GM19025 (cell line): ENCODE measurements around the gene MYBPC2.
"Not testable (repeated sequence)": the region's sequence is repeated elsewhere in the genome, so short reads cannot be mapped to it uniquely, and the experiment has no call there.

Experiments used
- ATAC-seq: cut with Tn5 transposase; IDR thresholded peaks from one replicate; pipeline ENCODE4 v1.9.1; 2021; ENCODE audit warnings: mild to moderate bottlenecking, low read depth, moderate library complexity; ENCODE audit not compliant: unreplicated experiment

MYBPC2 gene

DNA sequence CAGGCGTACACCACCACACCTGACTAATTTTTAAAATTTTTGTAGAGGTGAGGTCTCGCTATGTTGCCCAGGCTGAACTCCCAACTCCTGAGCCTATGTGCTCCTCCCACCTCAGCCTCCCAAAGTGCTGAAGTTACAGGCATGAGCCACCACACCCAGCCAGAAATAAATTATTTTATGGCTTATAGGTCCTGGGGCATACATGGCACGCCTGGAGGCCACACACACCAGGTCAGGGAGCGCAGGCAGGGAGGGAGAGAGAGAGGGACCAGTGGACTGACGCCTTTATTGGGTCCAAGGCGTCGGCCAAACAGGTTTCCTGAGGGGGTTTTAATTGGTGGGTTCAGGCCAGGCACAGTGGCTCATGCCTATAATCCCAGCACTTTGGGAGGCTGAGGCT lies 7.1 kb upstream of the MYBPC2 start:
- ATAC-seq = no peak

DNA sequence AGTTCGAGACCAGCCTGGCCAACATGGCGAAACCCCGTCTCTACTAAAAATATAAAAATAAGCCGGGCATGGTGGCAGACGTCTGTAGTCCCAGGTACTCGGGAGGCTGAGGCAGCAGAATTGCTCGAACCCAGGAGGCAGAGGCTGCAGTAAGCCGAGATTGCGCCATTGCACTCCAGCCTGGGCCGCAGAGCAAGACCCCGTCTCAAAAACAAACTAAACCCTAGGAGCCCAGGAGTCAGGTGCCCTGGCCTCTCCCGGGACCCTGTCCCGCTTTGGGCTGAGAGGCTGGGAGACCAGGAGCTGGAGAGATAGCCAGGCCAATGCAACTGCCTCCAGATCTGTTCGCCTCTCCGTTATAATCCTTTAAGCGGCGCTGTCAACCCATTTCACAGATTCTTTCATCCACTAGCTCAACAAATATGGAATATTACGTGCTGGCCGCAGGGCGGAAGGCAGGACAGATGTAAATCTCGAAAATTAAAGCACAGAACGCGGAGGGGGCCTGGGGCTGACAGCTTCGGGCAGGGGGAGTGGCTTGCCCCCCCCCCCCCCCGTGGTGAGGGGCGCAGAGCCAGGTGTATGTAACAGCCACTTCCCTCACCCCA lies 5.3 kb upstream of the MYBPC2 start:
- no peak for ATAC-seq

DNA sequence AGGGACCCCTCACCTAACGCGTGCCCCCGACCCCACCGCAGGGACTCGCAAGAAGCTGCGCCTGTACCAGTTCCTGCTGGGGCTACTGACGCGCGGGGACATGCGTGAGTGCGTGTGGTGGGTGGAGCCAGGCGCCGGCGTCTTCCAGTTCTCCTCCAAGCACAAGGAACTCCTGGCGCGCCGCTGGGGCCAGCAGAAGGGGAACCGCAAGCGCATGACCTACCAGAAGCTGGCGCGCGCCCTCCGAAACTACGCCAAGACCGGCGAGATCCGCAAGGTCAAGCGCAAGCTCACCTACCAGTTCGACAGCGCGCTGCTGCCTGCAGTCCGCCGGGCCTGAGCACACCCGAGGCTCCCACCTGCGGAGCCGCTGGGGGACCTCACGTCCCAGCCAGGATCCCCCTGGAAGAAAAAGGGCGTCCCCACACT lies 4.7 kb upstream of the MYBPC2 start:
- no peak for ATAC-seq

DNA sequence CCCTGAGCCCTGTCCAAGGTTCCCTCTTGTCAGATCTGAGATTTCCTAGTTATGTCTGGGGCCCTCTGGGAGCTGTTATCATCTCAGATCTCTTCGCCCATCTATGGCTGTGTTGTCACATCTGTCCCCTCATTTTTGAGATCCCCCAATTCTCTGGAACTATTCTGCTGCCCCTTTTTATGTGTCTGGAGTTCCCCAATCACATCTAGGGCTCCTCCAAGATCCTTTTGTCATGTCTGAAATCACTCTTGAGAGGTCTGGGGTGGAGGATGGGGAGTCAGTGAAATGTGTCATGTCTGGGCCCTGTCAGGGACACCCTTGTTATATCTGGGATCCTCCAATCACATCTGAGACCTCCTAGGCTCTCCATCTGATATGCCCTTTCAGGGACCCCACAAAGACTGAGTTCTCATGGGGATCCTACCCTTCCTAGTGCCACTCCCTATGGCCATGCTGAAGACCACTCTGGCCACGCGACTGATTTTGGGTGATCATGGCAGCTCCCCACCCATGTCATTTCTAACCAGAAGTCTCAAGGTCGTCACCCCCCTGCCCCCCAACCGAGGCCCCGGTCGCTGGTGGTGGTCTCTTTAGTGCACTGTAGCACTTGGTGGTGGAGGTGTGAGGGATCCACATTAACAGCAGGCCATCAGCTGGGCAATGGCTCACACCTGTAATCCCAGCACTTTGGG lies 3.8 kb upstream of the MYBPC2 start:
- no peak for ATAC-seq

DNA sequence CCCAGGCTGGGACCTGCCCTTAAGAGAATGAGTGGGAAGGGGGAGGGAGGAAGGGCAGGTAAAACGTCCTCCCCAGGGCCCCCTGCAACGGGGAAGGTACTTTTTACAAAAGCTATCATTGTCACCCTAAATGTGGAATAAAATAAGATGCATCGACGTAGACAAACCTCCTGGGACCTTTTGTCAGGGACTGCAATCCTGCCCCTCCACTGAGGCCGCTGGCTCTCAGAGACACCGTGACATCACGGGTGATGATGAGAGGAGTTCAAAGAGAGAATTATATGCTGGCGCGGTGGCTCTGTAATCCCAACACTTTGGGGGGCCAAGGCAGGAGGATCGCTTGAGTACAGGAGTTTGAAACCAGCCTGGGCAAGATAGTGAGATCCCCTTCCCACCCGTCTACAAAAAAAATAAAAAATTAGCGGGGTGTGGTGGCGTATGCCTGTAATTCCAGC lies 1.8 kb upstream of the MYBPC2 start:
- no peak for ATAC-seq

DNA sequence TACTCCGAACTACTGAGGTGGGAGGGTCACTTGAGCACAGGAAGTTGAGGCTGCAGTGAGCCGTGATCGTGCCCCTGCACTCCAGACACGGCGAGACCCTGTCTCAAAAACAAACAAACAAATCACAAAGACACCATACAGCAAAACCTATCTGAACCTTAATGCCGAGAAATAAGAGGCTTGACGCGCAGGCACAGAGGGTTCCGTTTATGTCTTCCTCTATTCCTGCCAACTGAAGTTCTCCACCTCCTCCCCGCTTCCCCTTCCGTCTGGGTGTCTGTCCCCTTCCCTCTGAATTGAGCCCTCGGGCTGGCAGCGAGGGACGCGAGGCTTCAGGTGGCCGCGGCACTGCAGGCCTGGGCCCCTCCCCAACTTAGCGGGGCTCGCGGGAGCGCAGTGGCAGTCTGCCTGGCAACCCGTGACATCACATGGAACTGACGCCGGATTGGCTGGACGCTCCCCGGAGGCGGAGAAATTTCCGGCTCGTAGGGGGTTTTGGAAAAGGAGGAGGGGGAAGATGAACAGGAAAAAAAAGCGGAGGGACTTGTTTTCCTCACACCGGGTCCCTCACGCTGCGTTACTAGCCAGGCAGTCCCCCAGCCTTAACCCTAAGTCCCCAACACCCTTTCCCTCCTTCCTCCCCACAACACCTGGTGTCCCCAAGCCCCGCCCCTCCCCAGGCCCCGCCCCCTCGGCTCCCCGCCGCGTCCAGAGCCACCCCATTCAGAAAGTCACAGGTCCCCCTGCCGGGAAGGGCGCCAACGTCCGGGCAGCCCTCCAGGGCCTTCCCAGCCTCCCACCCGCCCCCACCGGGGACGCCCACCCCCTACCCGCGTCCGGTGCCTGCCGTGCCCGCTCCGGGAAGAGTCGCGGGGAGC lies 1.1 kb upstream of the MYBPC2 start:
- ATAC-seq = peak; percentile 74

DNA sequence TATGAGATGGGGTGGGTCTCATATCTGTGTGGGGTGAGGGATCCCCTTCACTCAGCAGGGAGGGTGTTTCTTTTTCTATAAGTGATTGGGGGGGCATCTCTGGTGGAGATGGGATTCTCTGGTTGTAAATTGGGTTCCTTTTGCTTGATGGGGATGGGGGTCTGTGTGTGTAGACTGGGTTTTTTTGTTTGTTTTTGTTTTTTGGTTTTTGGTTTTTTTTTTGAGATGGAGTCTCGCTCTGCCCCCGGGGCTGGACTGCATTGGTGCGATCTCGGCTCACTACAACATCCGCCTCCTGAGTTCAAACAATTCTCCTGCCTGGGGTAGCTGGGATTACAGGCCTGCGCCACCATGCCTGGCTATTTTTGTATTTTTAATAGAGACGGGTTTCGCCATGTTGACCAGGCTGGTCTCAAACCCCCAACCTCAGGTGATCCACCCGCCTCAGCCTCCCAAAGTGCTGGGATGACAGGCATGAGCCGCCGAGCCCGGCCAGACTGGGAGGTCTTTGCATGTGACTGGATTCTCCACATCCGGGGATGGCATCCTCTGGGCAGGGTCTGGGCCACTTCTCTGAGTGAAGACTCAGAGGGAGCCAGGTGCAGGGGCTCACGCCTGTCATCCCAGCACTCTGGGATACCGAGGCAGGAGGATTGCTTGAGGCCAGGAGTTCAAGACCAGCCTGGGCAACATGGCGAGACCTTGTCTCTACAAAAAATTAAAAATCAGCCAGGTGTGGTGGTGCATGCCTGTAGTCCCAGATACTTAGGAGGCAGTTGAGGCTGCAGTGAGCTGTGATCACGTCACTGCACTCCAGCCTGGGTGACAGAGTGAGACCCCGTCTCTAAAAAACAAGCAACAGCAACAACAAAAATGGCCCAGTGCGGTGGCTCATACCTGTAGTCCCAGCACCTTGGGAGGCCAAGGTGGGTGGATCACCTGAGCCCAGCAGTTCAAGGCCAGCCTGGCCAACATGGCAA lies 799 bp downstream of the MYBPC2 start:
- no peak for ATAC-seq

DNA sequence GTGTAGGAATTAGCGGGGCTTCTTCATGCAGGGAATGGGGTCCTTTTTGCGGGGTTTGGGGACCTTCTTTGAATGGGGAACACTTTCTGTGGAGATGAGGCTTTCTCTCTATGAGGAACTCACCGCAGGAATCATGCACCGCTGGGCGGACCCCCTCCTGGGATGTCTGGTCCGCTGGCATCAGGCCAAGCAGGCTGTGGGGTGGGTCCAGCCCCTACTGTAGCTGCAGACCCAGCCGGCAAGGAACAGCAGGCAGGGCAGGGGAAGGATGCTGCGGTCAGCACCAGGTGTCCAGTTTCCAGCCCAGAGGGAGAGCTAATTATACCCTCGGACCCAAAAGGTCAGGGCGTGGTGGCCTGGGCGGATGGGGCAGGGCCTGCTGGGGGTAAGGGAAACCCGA lies 1.8 kb downstream of the MYBPC2 start:
- ATAC-seq = no peak

DNA sequence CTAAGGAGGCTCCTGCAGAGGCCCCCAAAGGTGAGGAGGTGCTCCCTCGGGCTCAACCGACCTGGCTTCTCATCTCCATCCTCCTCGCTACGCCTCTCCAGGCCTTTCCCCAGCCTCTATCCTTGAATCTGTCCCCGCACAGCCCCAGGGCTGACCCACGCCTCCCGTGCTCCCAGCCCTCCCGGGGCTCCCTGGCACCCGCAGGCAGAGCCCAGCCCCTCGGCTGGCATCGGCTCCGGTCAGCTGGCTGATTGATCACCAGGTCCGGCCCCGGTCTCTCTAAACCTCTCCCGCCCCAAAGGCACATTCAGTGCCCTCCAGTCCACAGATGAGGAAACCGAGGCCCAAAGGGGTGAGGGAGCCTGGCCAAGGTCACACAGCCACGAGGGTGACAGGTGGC lies 2.5 kb downstream of the MYBPC2 start:
- no peak for ATAC-seq

DNA sequence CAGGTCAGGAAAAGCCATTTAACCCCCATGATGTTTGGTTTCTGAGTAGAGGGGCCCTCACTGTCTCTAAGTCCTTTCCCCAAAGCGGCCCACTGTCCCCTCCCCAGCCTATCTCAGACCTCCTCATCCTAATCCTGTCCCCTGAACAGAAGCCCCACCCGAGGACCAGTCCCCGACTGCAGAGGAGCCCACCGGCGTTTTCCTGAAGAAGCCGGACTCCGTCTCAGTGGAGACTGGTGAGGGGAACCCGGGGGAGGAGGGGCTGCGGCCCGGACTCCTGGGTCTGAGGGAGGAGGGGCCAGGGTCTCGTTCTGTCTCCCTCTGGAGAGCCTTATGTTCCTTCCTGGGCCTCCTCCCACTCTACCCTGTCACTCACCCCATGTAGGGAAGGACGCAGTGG lies 2.9 kb downstream of the MYBPC2 start:
- no peak for ATAC-seq

DNA sequence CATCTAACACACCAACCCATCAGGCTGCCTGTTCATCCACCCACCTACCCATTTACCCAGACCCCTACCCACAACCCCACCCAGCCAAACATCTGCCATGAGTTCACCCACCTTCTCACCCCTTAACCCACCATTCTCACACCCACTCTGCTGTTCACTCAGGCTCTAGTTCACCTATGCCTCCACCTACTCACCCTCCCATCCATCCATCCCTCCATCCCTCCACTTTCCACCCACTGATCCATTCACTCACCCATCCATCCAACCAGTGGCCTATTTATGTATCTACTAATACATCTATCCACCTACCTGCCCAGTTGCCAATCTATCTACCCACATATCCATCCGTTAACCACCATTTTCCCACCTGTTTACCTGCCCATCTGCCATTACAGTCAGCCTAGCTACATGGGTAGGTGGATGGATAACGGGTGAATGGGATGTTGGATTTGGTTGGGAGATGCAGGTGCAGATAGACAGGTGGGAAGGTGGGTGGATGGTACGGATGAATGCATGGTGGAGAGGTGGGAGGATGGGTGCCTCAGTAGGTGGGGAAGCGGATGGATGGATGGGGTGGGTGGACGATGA lies 5.3 kb downstream of the MYBPC2 start:
- ATAC-seq = no peak

DNA sequence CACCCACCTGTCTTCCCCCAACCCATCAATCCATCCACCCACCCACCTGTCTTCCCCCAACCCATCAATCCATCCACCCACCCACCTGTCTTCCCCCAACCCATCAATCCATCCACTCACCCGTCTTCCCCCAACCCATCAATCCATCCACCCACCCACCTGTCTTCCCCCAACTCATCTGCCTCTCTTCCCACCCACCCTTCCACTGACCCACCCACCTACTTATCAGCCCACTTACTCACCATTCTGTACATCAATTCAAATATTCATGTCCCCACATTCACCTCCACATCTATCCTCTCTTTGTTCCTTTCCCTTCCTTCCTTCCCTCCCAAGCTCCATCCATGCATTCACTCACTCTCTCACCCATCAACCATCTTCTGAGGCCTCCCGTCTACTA lies 6.4 kb downstream of the MYBPC2 start:
- not testable (repeated sequence) for ATAC-seq

DNA sequence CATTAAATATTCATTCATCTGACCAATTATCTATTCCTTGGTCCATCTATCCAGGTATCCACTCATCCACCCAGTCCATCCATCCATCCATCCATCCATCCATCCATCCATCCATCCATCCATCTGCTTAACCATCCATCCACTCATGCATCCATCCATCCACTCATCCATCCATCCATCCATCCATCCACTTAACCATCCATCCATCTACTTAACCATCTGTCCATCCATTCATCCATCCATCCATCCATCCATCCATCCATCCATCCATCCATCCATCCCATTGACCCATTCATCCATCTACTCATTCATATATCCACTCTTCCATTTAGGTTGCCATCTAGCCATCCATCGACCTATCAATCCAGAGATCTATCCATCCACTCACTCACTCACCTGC lies 11.4 kb downstream of the MYBPC2 start:
- ATAC-seq = no peak

DNA sequence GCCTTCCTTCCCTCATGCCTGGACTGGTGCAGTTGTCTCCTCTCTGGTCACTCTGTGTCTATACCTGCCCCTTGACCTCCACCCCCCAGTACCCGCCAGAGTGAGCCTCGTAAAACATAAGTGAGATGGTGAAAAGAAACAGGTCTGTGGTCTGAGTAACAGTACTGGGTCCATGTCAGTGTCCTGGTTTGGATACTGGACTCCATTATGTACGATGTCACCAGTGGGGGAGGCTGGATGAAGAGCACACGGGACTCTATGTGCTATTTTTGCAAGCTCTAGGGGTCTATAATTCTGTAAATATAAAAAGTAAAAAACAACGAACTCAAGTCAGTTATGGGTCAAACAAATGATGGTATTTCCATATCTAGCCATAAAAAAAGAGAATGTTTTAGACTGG lies 14.4 kb downstream of the MYBPC2 start:
- ATAC-seq = no peak

DNA sequence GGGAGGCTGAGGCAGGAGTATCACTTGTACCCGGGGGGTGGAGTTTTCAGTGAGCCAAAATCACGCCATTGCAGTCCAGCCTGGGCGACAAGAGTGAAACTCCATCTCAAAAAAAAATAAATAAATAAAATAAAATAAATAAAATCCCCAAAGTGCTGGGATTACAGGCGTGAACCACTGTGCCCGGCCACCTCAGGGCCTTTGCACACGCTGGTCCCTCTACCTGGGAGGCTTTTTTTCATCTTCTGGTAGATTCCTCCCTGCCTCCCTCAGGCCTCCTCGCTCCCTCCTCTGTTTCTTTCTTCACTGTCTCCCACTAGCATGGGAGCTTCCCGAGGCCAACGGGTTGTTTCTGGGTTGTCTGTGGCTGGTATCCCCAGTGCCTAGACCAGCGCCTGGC lies 15.1 kb downstream of the MYBPC2 start:
- no peak for ATAC-seq

DNA sequence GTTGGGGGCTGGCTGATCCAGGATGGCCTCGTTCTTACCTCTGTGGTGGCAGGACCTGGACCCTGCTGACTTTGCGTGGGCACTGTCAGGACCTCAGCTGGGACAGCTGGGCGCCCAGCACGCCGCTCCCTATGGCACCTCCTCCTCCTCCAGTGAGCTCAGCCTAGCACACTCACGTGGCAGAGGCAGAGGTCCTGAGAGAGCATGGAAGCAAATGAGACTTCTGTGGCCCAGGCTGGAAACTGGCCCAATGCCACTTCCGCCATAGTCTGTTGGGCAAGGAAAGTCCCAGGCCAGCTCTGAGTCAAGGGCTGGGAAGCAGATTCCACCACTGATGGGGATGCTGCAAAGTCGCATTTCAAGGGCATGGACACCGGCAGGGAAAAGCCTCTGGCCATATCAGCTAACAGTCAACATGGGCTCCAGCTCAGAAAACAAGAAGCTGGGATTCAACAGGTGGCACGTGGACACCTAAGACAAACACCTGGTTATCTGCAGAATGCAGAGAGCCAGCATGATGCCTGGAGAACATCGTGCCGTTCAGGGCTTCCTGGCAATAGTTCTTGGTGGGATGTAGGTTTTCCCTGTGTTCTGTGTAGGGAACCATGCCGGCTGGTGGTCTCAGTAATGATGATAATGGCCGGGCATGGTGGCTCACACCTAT lies 16.7 kb downstream of the MYBPC2 start:
- no peak for ATAC-seq

DNA sequence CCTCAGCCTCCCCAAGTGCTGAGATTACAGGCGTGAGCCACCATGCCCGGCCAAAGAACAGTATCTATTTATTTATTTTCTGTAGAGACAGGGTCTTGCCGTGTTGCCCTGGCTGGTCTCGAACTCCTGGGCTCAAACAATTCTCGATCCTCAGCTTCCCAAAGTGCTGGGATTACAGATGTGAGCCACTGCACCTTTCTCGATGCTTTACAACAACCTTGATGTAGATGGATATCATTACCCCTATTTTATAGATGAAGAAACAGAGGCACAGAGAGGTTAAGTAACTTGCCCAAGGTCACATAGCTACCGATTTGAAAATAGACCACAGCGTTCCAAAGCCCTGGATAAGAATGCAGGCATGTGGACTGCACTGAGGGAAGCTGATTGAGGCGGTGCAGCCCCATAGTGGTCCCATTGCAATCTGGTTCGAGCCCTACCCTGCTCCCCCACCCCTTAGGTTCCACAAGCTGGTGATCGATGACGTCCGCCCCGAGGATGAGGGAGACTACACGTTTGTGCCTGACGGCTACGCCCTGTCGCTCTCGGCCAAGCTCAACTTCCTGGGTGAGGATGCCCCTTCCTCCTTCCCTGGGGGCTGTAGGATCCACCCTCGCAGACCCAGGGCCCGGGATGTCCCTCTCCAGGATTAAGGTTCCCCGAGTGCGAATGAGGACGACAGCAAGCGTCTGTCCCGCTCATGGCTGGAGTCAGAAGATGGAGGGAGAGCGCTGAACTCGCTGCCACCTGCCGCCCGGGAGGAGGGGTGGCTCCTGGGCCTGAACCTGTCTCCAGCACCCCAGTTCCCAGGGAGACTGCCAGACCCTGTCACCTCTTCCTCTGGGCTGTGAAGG lies 17.9 kb downstream of the MYBPC2 start:
- no peak for ATAC-seq

DNA sequence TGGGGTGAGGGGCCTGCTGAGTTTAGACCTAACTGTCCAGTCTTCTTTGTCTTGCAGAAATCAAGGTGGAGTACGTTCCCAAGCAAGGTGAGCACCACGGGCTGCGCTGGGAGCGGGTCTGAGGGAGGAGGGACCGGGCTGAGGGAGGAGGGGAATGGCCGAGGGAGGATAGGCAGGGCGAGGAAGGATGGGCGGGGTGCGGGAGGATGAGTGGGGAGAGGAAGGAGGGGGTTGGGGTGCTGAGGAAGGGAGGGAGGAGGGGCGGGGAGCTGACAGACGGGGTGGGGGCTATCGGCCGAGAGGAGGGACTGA lies 18.5 kb downstream of the MYBPC2 start:
- ATAC-seq = no peak

DNA sequence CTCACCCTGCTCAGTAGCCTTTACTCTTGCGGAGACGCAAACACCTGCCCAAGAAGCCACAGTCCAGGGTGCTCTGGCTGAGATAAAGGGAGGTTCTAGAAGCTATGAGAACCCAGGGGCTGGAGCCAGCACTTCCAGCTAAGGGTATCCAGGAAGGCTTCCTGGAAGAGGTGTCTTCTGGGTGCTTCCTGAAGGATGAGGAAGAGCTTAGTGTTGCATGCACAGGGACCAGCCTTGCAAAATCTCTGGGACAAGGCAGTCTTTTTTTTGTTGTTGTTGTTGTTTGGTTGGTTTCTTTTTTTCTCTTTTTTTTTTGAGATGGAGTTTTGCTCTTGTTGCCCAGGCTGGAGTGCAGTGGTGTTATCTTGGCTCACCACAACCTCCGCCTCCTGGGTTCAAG lies 20.6 kb downstream of the MYBPC2 start:
- no peak for ATAC-seq
